B cell (primary cell): ENCODE data around the gene SH3RF1. TPM values are rescaled to one million over a fixed set of nuclear protein-coding genes. Genes with fewer than 3 reads are reported as not detected.

Experiments
- ATAC-seq: fragments of 200-7000 bp; cut with Tn5 transposase; one replicate; pipeline ENCODE4 v1.10.0; 2021; ENCODE audit warnings: low read depth, mild to moderate bottlenecking, moderate number of reproducible peaks, moderate library complexity
- CTCF ChIA-PET: fragments of 350-600 bp; sonication (Branson Sonifier 250); formaldehyde crosslinking; loops from one replicate; lab custom pipeline; 2021; ENCODE audit warnings: antibody characterized with exemption, inconsistent platforms; lab: Charles Lee
- POLR2A ChIA-PET: fragments of 350-600 bp; sonication (Branson Sonifier 250); formaldehyde crosslinking; loops from one replicate; lab custom pipeline; 2021; ENCODE audit warnings: antibody characterized with exemption; lab: Charles Lee
- DNase-seq: peaks from one replicate; pipeline ENCODE4 v3.0.0; 2013
- H2AFZ ChIP-seq: 2 replicates; pipeline ENCODE4 v1.6.1; 2012; ENCODE audit warnings: mild to moderate bottlenecking, low read depth, low read length; ENCODE audit not compliant: insufficient read depth, poor library complexity, severe bottlenecking
- H3K27ac ChIP-seq, 2 donors: 1 replicate in 1 of 2; 2 replicates in 1 of 2; pipeline ENCODE4 v1.5.1; 2012 to 2013; ENCODE audit warnings: low read length in 2 of 2, mild to moderate bottlenecking in 2 of 2, moderate library complexity in 1 of 2
- H3K27me3 ChIP-seq, 4 experiments: fragments of 200-600 bp in 1 of 4; sonication (generic) in 1 of 4; replicated peaks in 1 of 4; 1 replicate in 2 of 4; 2 replicates in 2 of 4; pipeline versions ENCODE4 v1.6.1 to v1.7.0; 2013 to 2016; ENCODE audit warnings: low read length in 3 of 4, mild to moderate bottlenecking in 2 of 4, mixed read lengths in 1 of 4, moderate library complexity in 1 of 4; ENCODE audit not compliant: insufficient read depth in 4 of 4, control insufficient read depth in 3 of 4; ENCODE audit errors: control extremely low read depth in 1 of 4
- H3K36me3 ChIP-seq, 2 experiments: replicated peaks in 1 of 2; 1 replicate in 1 of 2; 2 replicates in 1 of 2; pipeline versions ENCODE4 v1.6.1 to v1.7.1; 2013; ENCODE audit warnings: low read length in 1 of 2; ENCODE audit not compliant: insufficient read depth in 2 of 2, control insufficient read depth in 1 of 2; ENCODE audit errors: control extremely low read depth in 1 of 2, extremely low read depth in 1 of 2
- H3K4me1 ChIP-seq, 2 donors: fragments of 200-600 bp in 1 of 2; sonication (generic) in 1 of 2; 1 replicate in 1 of 2; 2 replicates in 1 of 2; pipeline versions ENCODE4 v1.5.1 to v1.6.1; 2013 to 2017; ENCODE audit warnings: low read length in 2 of 2; ENCODE audit not compliant: control insufficient read depth in 2 of 2, insufficient read depth in 2 of 2
- H3K4me2 ChIP-seq: replicated peaks from 2 replicates; pipeline ENCODE3; 2012; ENCODE audit warnings: mild to moderate bottlenecking, low read depth, low read length; ENCODE audit not compliant: poor library complexity, severe bottlenecking
- H3K4me3 ChIP-seq, 5 experiments: fragments of 200-600 bp in 1 of 5; sonication (generic) in 1 of 5; 1 replicate in 3 of 5; 2 replicates in 2 of 5; pipeline versions ENCODE4 v1.5.1 to v1.7.0; 2011 to 2016; ENCODE audit warnings: low read length in 4 of 5, mild to moderate bottlenecking in 4 of 5, low read depth in 2 of 5, control low read depth in 1 of 5, moderate library complexity in 1 of 5; ENCODE audit not compliant: insufficient read depth in 1 of 5; ENCODE audit errors: control extremely low read depth in 1 of 5, extremely low read depth in 1 of 5
- H3K79me2 ChIP-seq: fragments of 200-600 bp; sonication (generic); one replicate; pipeline ENCODE4 v1.6.0; 2016; ENCODE audit warnings: low read length; ENCODE audit not compliant: control insufficient read depth, insufficient read depth
- H3K9ac ChIP-seq: fragments of 200-600 bp; sonication (generic); 2 replicates; pipeline ENCODE4 v1.6.1; 2017; ENCODE audit warnings: mild to moderate bottlenecking, low read length, moderate library complexity
- H3K9me3 ChIP-seq, 3 donors: one replicate each; pipeline versions ENCODE4 v1.6.1 to v1.7.1; 2013; ENCODE audit warnings: low read length in 2 of 3; ENCODE audit not compliant: control insufficient read depth in 2 of 3, insufficient read depth in 1 of 3; ENCODE audit errors: control extremely low read depth in 1 of 3
- H4K20me1 ChIP-seq: 2 replicates; pipeline ENCODE4 v1.6.0; 2012; ENCODE audit warnings: mild to moderate bottlenecking, low read length; ENCODE audit not compliant: insufficient read depth, control insufficient read depth, poor library complexity, severe bottlenecking
- H3K27ac Mint-ChIP-seq: one replicate; pipeline ENCODE4 v1.8.0; 2021; ENCODE audit warnings: mixed read lengths
- H3K27me3 Mint-ChIP-seq: one replicate; pipeline ENCODE4 v1.8.0; 2021; ENCODE audit warnings: mixed read lengths
- H3K4me1 Mint-ChIP-seq: one replicate; pipeline ENCODE4 v1.8.0; 2021; ENCODE audit warnings: mixed read lengths
- H3K4me3 Mint-ChIP-seq: one replicate; pipeline ENCODE4 v1.8.0; 2021; ENCODE audit warnings: mixed read lengths
- H3K9me3 Mint-ChIP-seq: one replicate; pipeline ENCODE4 v1.8.0; 2022; ENCODE audit warnings: mixed read lengths; ENCODE audit not compliant: insufficient read depth
- EZH2 ChIP-seq: IDR thresholded peaks from 2 replicates; pipeline ENCODE4 v1.6.1; 2012; ENCODE audit warnings: borderline replicate concordance, low read depth, mild to moderate bottlenecking, moderate library complexity, low read length; ENCODE audit not compliant: insufficient read depth, poor library complexity, severe bottlenecking
- WGBS: methylation state at CpG from one replicate; pipeline ENCODE4 v1.1.5; 2013; ENCODE audit warnings: missing lambda C conversion rate; ENCODE audit not compliant: insufficient coverage; 5-methylcytosine and 5-hydroxymethylcytosine counted together
- intact Hi-C: fragments of 100-400 bp; cut with micrococcal nuclease; formaldehyde crosslinking; loops from one replicate; pipeline ENCODE4 v1.10.0; 2022
- polyA plus RNA-seq: library from polyadenylated mRNA; depleted of rRNA; stranded (reverse); fragments of >200 nt; gene quantifications from 2 replicates; pipeline ENCODE4 v1.2.3, GENCODE V29; 2012
- total RNA-seq, 2 donors: library from RNA; stranded (reverse); fragments of 120-200 nt in 1 of 2; gene quantifications; 1 replicate in 1 of 2; 2 replicates in 1 of 2; pipeline versions ENCODE4 v1.2.3 to v1.2.4, GENCODE V29; 2013 to 2022
- TF ChIP-seq, protein P1 (sequence below): fragments of 200-600 bp; IDR thresholded peaks from one replicate; pipeline ENCODE4 v1.8.0; 2022; ENCODE audit warnings: antibody characterized with exemption, mild to moderate bottlenecking

SH3RF1 gene
- total and polyA plus RNA-seq, 2 donors (not counting 1 experiment from before 2014, with no cell fraction given): 2.0 to 5.4 TPM

GRCh38 chr4:169144061-169144600 lies 126.6 kb downstream of the SH3RF1 start:
- no peak overlapping the region for H2AFZ ChIP-seq
- no peaks in the 10 kb centered on the region for H3K9me3 ChIP-seq
- no peak overlapping the region for H3K27ac ChIP-seq
- H4K20me1 ChIP-seq: no peaks in the 10 kb centered on the region
- TF ChIP-seq, protein P1, sequence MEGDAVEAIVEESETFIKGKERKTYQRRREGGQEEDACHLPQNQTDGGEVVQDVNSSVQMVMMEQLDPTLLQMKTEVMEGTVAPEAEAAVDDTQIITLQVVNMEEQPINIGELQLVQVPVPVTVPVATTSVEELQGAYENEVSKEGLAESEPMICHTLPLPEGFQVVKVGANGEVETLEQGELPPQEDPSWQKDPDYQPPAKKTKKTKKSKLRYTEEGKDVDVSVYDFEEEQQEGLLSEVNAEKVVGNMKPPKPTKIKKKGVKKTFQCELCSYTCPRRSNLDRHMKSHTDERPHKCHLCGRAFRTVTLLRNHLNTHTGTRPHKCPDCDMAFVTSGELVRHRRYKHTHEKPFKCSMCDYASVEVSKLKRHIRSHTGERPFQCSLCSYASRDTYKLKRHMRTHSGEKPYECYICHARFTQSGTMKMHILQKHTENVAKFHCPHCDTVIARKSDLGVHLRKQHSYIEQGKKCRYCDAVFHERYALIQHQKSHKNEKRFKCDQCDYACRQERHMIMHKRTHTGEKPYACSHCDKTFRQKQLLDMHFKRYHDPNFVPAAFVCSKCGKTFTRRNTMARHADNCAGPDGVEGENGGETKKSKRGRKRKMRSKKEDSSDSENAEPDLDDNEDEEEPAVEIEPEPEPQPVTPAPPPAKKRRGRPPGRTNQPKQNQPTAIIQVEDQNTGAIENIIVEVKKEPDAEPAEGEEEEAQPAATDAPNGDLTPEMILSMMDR: no peak
- TF ChIP-seq EZH2: no peak
- H3K79me2 ChIP-seq: no peaks in the 10 kb centered on the region
- H3K4me3 ChIP-seq: no peak overlapping the region
- ChIA-PET POLR2A (no interaction called here), CTCF (interaction anchor here (0.6 kb wide), 1 partner anchor 72 kb away, joined by 3 read pairs; no protein-coding TSS in a partner anchor)
- intact Hi-C loops: no loop called here
- no peak overlapping the region for H3K4me2 ChIP-seq
- no peak for DNase-seq
- Mint-ChIP-seq H3K27me3 (no peaks in the 10 kb centered on the region), H3K4me3 (no peak overlapping the region), H3K27ac (no peak overlapping the region), H3K4me1 (no peaks in the 10 kb centered on the region), H3K9me3 (no peaks in the 10 kb centered on the region)
- H3K9ac ChIP-seq: no peak overlapping the region
- no peak for ATAC-seq
- H3K36me3 ChIP-seq: no peaks in the 10 kb centered on the region
- no peaks in the 10 kb centered on the region for H3K27me3 ChIP-seq
- H3K4me1 ChIP-seq: no peaks in the 10 kb centered on the region

- no peaks in the 10 kb centered on the region for H3K79me2 ChIP-seq
- Mint-ChIP-seq H3K4me3 (no peak overlapping the region), H3K4me1 (no peaks in the 10 kb centered on the region), H3K27me3 (no peaks in the 10 kb centered on the region), H3K27ac (no peak overlapping the region), H3K9me3 (no peaks in the 10 kb centered on the region)
- ChIA-PET POLR2A (no interaction called here), CTCF (no interaction called here)
- H4K20me1 ChIP-seq: no peaks in the 10 kb centered on the region
- H3K9me3 ChIP-seq: no peaks in the 10 kb centered on the region
- no peaks in the 10 kb centered on the region for H3K4me1 ChIP-seq
- H2AFZ ChIP-seq: no peak overlapping the region
- DNase-seq (no peak), ATAC-seq (no peak)
- intact Hi-C loops: no loop called here
- H3K27ac ChIP-seq: no peak overlapping the region
- H3K9ac ChIP-seq: no peak overlapping the region
- H3K4me2 ChIP-seq: no peak overlapping the region
- TF ChIP-seq, protein P1: no peak
- no peak for TF ChIP-seq EZH2
- no peaks in the 10 kb centered on the region for H3K27me3 ChIP-seq
- 98% methylated on average over 7 of the region's 9 CpGs for WGBS
- no peak overlapping the region for H3K4me3 ChIP-seq
- no peaks in the 10 kb centered on the region for H3K36me3 ChIP-seq
Measured at GRCh38 chr4:169143335-169143734, 127.4 kb downstream of the SH3RF1 start.
